GM12873 (cell line): Measurements from ENCODE around the gene LDHB.

Experiments used
- CTCF ChIP-seq: IDR thresholded peaks from 2 replicates; pipeline ENCODE4 v1.5.1; 2012; ENCODE audit warnings: low read depth, mild to moderate bottlenecking, moderate library complexity, low read length, control low read depth; ENCODE audit not compliant: insufficient read depth; ENCODE audit errors: missing control alignments

The LDHB gene

GRCh38 chr12:21604245-21605101, 53.2 kb downstream of the LDHB start, which contains the start of gene GYS2:
Gene GYS2 (minus strand): TSS chr12:21604847. CDS start chr12:21604592, 255 bp downstream.
- no peak for TF ChIP-seq CTCF

GRCh38 chr12:21602774-21603173, 54.9 kb downstream of the LDHB start:
- no peak for TF ChIP-seq CTCF

GRCh38 chr12:21600196-21600595, 57.4 kb downstream of the LDHB start:
- TF ChIP-seq CTCF: no peak

GRCh38 chr12:21599143-21599999, 58.3 kb downstream of the LDHB start:
- no peak for TF ChIP-seq CTCF

GRCh38 chr12:21598651-21599050, 59.0 kb downstream of the LDHB start:
- no peak for TF ChIP-seq CTCF

GRCh38 chr12:21585485-21585884, 72.2 kb downstream of the LDHB start:
- no peak for TF ChIP-seq CTCF
